Muscle layer of duodenum (tissue), 2 donors: Measurements from ENCODE around the gene NIT2.
"Not testable (repeated sequence)": the region's sequence is repeated elsewhere in the genome, so short reads cannot be mapped to it uniquely, and the experiment has no call there.

Source experiments
- H3K27ac ChIP-seq: one replicate; pipeline ENCODE4 v1.7.0; 2013; ENCODE audit warnings: mild to moderate bottlenecking, low read length
- H3K27me3 ChIP-seq: one replicate; pipeline ENCODE4 v1.7.0; 2013; ENCODE audit warnings: low read depth, mild to moderate bottlenecking, control low read depth, low read length
- H3K36me3 ChIP-seq, 2 donors: one replicate each; pipeline ENCODE4 v1.7.0; 2013; ENCODE audit warnings: low read length in 2 of 2, control low read depth in 1 of 2, mild to moderate bottlenecking in 1 of 2; ENCODE audit not compliant: insufficient read depth in 2 of 2, control insufficient read depth in 1 of 2
- H3K4me1 ChIP-seq, 2 donors: one replicate each; pipeline ENCODE4 v1.7.0; 2013; ENCODE audit warnings: low read length in 2 of 2, mild to moderate bottlenecking in 2 of 2, control low read depth in 1 of 2, moderate library complexity in 1 of 2; ENCODE audit not compliant: insufficient read depth in 2 of 2, control insufficient read depth in 1 of 2
- H3K4me3 ChIP-seq, 2 donors: one replicate each; pipeline ENCODE4 v1.7.0; 2013; ENCODE audit warnings: low read length in 2 of 2, low read depth in 1 of 2, mild to moderate bottlenecking in 1 of 2
- H3K9me3 ChIP-seq, 2 donors: one replicate each; pipeline ENCODE4 v1.7.0; 2013; ENCODE audit warnings: low read length in 2 of 2, control low read depth in 1 of 2, mild to moderate bottlenecking in 1 of 2; ENCODE audit not compliant: control insufficient read depth in 1 of 2
- donor health status: healthy.

The NIT2 gene

GRCh38 chr3:100319951-100320350 is 14.6 kb upstream of the NIT2 start:
- peaks cover 21% of the 10 kb centered on the region in 2 donors for H3K36me3 ChIP-seq
- no peaks in the 10 kb centered on the region for H3K9me3 ChIP-seq
- H3K27ac ChIP-seq = no peak overlapping the region
- no peak overlapping the region for H3K4me3 ChIP-seq
- no peaks in the 10 kb centered on the region for H3K4me1 ChIP-seq
- H3K27me3 ChIP-seq = no peaks in the 10 kb centered on the region

GRCh38 chr3:100324044-100324443 is 10.5 kb upstream of the NIT2 start:
- Histone ChIP-seq H3K36me3 (peaks cover 21 to 27% of the 10 kb centered on the region in 2 donors), H3K9me3 (no peaks in the 10 kb centered on the region), H3K4me3 (no peak overlapping the region), H3K4me1 (no peaks in the 10 kb centered on the region), H3K27ac (no peak overlapping the region), H3K27me3 (no peaks in the 10 kb centered on the region)

- H3K27me3 ChIP-seq = no peaks in the 10 kb centered on the region
- peaks cover 13 to 16% of the 10 kb centered on the region in 2 donors for H3K36me3 ChIP-seq
- no peak overlapping the region for H3K4me3 ChIP-seq
- H3K27ac ChIP-seq = no peak overlapping the region
- H3K9me3 ChIP-seq = no peaks in the 10 kb centered on the region
- no peaks in the 10 kb centered on the region for H3K4me1 ChIP-seq
Observed at GRCh38 chr3:100325827-100326226, 8.7 kb upstream of the NIT2 start.

GRCh38 chr3:100327377-100327776 is 7.2 kb upstream of the NIT2 start:
- H3K36me3 ChIP-seq, H3K27ac ChIP-seq, H3K4me1 ChIP-seq, H3K4me3 ChIP-seq, H3K27me3 ChIP-seq, H3K9me3 ChIP-seq: not testable (repeated sequence)

- Histone ChIP-seq H3K4me1 (no peaks in the 10 kb centered on the region), H3K4me3 (no peak overlapping the region), H3K9me3 (no peaks in the 10 kb centered on the region), H3K36me3 (peaks cover 0 to 6% of the 10 kb centered on the region in 2 donors), H3K27me3 (no peaks in the 10 kb centered on the region), H3K27ac (no peak overlapping the region)
Observed at GRCh38 chr3:100329800-100330489, 4.6 kb upstream of the NIT2 start.

- Histone ChIP-seq H3K27ac (no peak overlapping the region), H3K4me3 (no peak overlapping the region), H3K9me3 (no peaks in the 10 kb centered on the region), H3K27me3 (no peaks in the 10 kb centered on the region), H3K4me1 (peaks cover 5 to 6% of the 10 kb centered on the region in 2 donors), H3K36me3 (peaks cover 0 to 4% of the 10 kb centered on the region in 2 donors)
Observed at GRCh38 chr3:100330651-100331050, 3.9 kb upstream of the NIT2 start.

GRCh38 chr3:100331660-100332059 is 2.9 kb upstream of the NIT2 start:
- Histone ChIP-seq H3K36me3 (no peaks in the 10 kb centered on the region), H3K4me3 (no peak overlapping the region), H3K4me1 (peaks cover 7 to 8% of the 10 kb centered on the region in 2 donors), H3K27ac (no peak overlapping the region), H3K9me3 (no peaks in the 10 kb centered on the region), H3K27me3 (no peaks in the 10 kb centered on the region)

GRCh38 chr3:100333051-100333450 is 1.5 kb upstream of the NIT2 start:
- no peaks in the 10 kb centered on the region for H3K27me3 ChIP-seq
- peaks cover 7 to 8% of the 10 kb centered on the region in 2 donors for H3K4me1 ChIP-seq
- H3K27ac ChIP-seq = no peak overlapping the region
- no peak overlapping the region for H3K4me3 ChIP-seq
- no peaks in the 10 kb centered on the region for H3K9me3 ChIP-seq
- no peaks in the 10 kb centered on the region for H3K36me3 ChIP-seq

- Histone ChIP-seq H3K4me1 (peaks cover 7 to 8% of the 10 kb centered on the region in 2 donors), H3K36me3 (peaks cover 0 to 3% of the 10 kb centered on the region in 2 donors), H3K27ac (peak overlapping the region; percentile 81), H3K9me3 (no peaks in the 10 kb centered on the region), H3K4me3 (peak overlapping the region; percentile 74 to 96), H3K27me3 (no peaks in the 10 kb centered on the region)
Observed at GRCh38 chr3:100333970-100334487, 528 bp upstream of the NIT2 start.

GRCh38 chr3:100335434-100335833 is 877 bp downstream of the NIT2 start:
- Histone ChIP-seq H3K4me3 (peak overlapping the region; percentile 74 to 96), H3K27me3 (no peaks in the 10 kb centered on the region), H3K4me1 (peaks cover 7 to 8% of the 10 kb centered on the region in 2 donors), H3K36me3 (peaks cover 0 to 15% of the 10 kb centered on the region in 2 donors), H3K9me3 (no peaks in the 10 kb centered on the region), H3K27ac (no peak overlapping the region)

- H3K9me3 ChIP-seq, H3K27me3 ChIP-seq, H3K4me1 ChIP-seq, H3K27ac ChIP-seq, H3K4me3 ChIP-seq: not testable (repeated sequence)
- peaks cover 5 to 23% of the 10 kb centered on the region in 2 donors for H3K36me3 ChIP-seq
Observed at GRCh38 chr3:100336229-100336628, 1.7 kb downstream of the NIT2 start.

- H3K4me3 ChIP-seq = no peak overlapping the region
- no peaks in the 10 kb centered on the region for H3K9me3 ChIP-seq
- no peak overlapping the region for H3K27ac ChIP-seq
- peaks cover 9 to 37% of the 10 kb centered on the region in 2 donors for H3K36me3 ChIP-seq
- H3K4me1 ChIP-seq = peaks cover 7 to 8% of the 10 kb centered on the region in 2 donors
- H3K27me3 ChIP-seq = no peaks in the 10 kb centered on the region
Observed at GRCh38 chr3:100338911-100339310, 4.4 kb downstream of the NIT2 start.
